IMR-90 (cell line): ENCODE data around the gene MRPL23. TPM values are rescaled to one million over a fixed set of nuclear protein-coding genes. Genes with fewer than 3 reads are reported as not detected.
A peak's percentile ranks its signal among the peaks of the same experiment; 100 is the strongest.

Experiments
- ATAC-seq: fragments of 200-7000 bp; cut with Tn5 transposase; 2 replicates; pipeline ENCODE4 v1.9.1; 2020; ENCODE audit warnings: low read depth, mild to moderate bottlenecking, moderate library complexity
- BruUV-seq: library from RNA; stranded (reverse); fragments of 400-500 nt; replicated peaks from 2 replicates; lab custom pipeline; 2021; lab: Mats Ljungman, UMichigan
- CTCF ChIA-PET: fragments of 300-600 bp; formaldehyde crosslinking; extraction: SDS; loops from one replicate; lab custom pipeline; 2021; ENCODE audit warnings: antibody characterized with exemption; lab: Yijun Ruan, JAX
- POLR2A ChIA-PET: fragments of 300-600 bp; sonication (Branson Sonifier 250); formaldehyde crosslinking; loops from one replicate; lab custom pipeline; 2022; ENCODE audit warnings: antibody characterized with exemption; ENCODE audit not compliant: unreplicated experiment; lab: Charles Lee
- DNase-seq: peaks from one replicate; pipeline ENCODE4 v3.0.0; 2013
- H2AFZ ChIP-seq: replicated peaks from 2 replicates; pipeline ENCODE3; 2013; ENCODE audit warnings: low read length, mild to moderate bottlenecking; ENCODE audit not compliant: poor library complexity
- H2AK5ac ChIP-seq: 2 replicates; pipeline ENCODE4 v1.6.1; 2013; ENCODE audit warnings: low read depth, low read length, inconsistent platforms
- H2AK9ac ChIP-seq: replicated peaks from 2 replicates; pipeline ENCODE3; 2013; ENCODE audit warnings: mild to moderate bottlenecking, low read depth, low read length, moderate library complexity; ENCODE audit not compliant: poor library complexity
- H2BK120ac ChIP-seq: 2 replicates; pipeline ENCODE4 v1.6.1; 2013; ENCODE audit warnings: low read depth, low read length, inconsistent platforms
- H2BK15ac ChIP-seq: 3 replicates; pipeline ENCODE4 v1.6.1; 2013; ENCODE audit warnings: low read depth, low read length, inconsistent platforms
- H2BK20ac ChIP-seq: 2 replicates; pipeline ENCODE4 v1.6.1; 2013; ENCODE audit warnings: low read depth, mild to moderate bottlenecking, inconsistent platforms, low read length, moderate library complexity
- H2BK5ac ChIP-seq: 2 replicates; pipeline ENCODE4 v1.6.1; 2013; ENCODE audit warnings: mild to moderate bottlenecking, low read depth, low read length, inconsistent platforms; ENCODE audit not compliant: poor library complexity, severe bottlenecking
- H3K14ac ChIP-seq: replicated peaks from 2 replicates; pipeline ENCODE4 v1.6.1; 2013; ENCODE audit warnings: low read depth, low read length, inconsistent platforms
- H3K18ac ChIP-seq: 2 replicates; pipeline ENCODE4 v1.6.1; 2013; ENCODE audit warnings: low read depth, low read length, control low read depth
- H3K23ac ChIP-seq: 2 replicates; pipeline ENCODE4 v1.6.1; 2013; ENCODE audit warnings: low read depth, low read length, inconsistent platforms
- H3K27ac ChIP-seq: 2 replicates; pipeline ENCODE4 v1.5.1; 2013; ENCODE audit warnings: mild to moderate bottlenecking, control low read depth, low read length; ENCODE audit not compliant: insufficient read depth
- H3K27me3 ChIP-seq: 2 replicates; pipeline ENCODE4 v1.6.1; 2013; ENCODE audit warnings: low read length; ENCODE audit not compliant: control insufficient read depth, insufficient read depth
- H3K36me3 ChIP-seq: 2 replicates; pipeline ENCODE4 v1.6.1; 2013; ENCODE audit warnings: low read length, mixed read lengths; ENCODE audit not compliant: control insufficient read depth, insufficient read depth
- H3K4ac ChIP-seq: 2 replicates; pipeline ENCODE4 v1.6.1; 2013; ENCODE audit warnings: low read depth, low read length, inconsistent platforms
- H3K4me1 ChIP-seq: 2 replicates; pipeline ENCODE4 v1.6.1; 2013; ENCODE audit warnings: low read length, mixed read lengths; ENCODE audit not compliant: control insufficient read depth, insufficient read depth
- H3K4me2 ChIP-seq: 2 replicates; pipeline ENCODE4 v1.6.1; 2013; ENCODE audit warnings: low read depth, mild to moderate bottlenecking, control low read depth, low read length, moderate library complexity
- H3K4me3 ChIP-seq: 2 replicates; pipeline ENCODE4 v1.5.1; 2013; ENCODE audit warnings: low read depth, mild to moderate bottlenecking, control low read depth, low read length, moderate library complexity; ENCODE audit not compliant: insufficient read depth
- H3K56ac ChIP-seq: 2 replicates; pipeline ENCODE4 v1.6.1; 2013; ENCODE audit warnings: low read length, inconsistent platforms; ENCODE audit not compliant: insufficient read depth; ENCODE audit errors: extremely low read depth
- H3K79me1 ChIP-seq, 2 experiments: 2 replicates each; pipeline ENCODE4 v1.6.1; 2013; ENCODE audit warnings: low read length in 2 of 2, inconsistent platforms in 1 of 2, low read depth in 1 of 2
- H3K9ac ChIP-seq: 2 replicates; pipeline ENCODE4 v1.6.1; 2013; ENCODE audit warnings: low read depth, low read length, control low read depth
- H3K9me1 ChIP-seq: 2 replicates; pipeline ENCODE4 v1.6.1; 2013; ENCODE audit warnings: low read length, inconsistent platforms; ENCODE audit not compliant: insufficient read depth
- H3K9me3 ChIP-seq: 2 replicates; pipeline ENCODE4 v1.6.1; 2013; ENCODE audit warnings: low read length; ENCODE audit not compliant: control insufficient read depth, insufficient read depth
- H4K20me1 ChIP-seq: 2 replicates; pipeline ENCODE4 v1.6.1; 2013; ENCODE audit warnings: low read length, inconsistent platforms; ENCODE audit not compliant: insufficient read depth
- H4K5ac ChIP-seq: 2 replicates; pipeline ENCODE4 v1.6.1; 2013; ENCODE audit warnings: mild to moderate bottlenecking, low read depth, low read length, control low read depth
- H4K8ac ChIP-seq, 2 experiments: 2 replicates each; pipeline ENCODE4 v1.6.1; 2013; ENCODE audit warnings: low read depth in 2 of 2, low read length in 2 of 2, control low read depth in 1 of 2, inconsistent platforms in 1 of 2
- H4K91ac ChIP-seq: 2 replicates; pipeline ENCODE4 v1.6.1; 2013; ENCODE audit warnings: low read depth, low read length, inconsistent platforms; ENCODE audit not compliant: insufficient read depth
- FOS ChIP-seq: fragments of 150-350 bp; IDR thresholded peaks from 2 replicates; pipeline ENCODE4 v1.6.1; 2016; ENCODE audit warnings: low read depth, low read length
- MAFK ChIP-seq: IDR thresholded peaks from 2 replicates; pipeline ENCODE4 v1.6.1; 2012; ENCODE audit warnings: low read depth, low read length, improper control_type of control experiment
- POLR2A ChIP-seq: IDR thresholded peaks from 2 replicates; pipeline ENCODE4 v1.6.1; 2012; ENCODE audit warnings: mild to moderate bottlenecking, low read depth, low read length
- RAD21 ChIP-seq: IDR thresholded peaks from 2 replicates; pipeline ENCODE4 v1.6.1; 2012; ENCODE audit warnings: low read length, improper control_type of control experiment
- WGBS, 2 experiments: methylation state at CpG; one replicate each; pipeline versions ENCODE4 v1.1.5 to v1.1.7; 2013; ENCODE audit warnings: missing lambda C conversion rate in 2 of 2; ENCODE audit not compliant: insufficient read length in 1 of 2; ENCODE audit errors: extremely low coverage in 2 of 2; 5-methylcytosine and 5-hydroxymethylcytosine counted together
- dilution Hi-C: fragments of 300-500 bp; cut with HindIII; formaldehyde crosslinking; loops from one replicate; pipeline ENCODE4 v1.14.3; 2018; ENCODE audit warnings: low sequenced_read_pairs; ENCODE audit not compliant: unreplicated experiment
- in situ Hi-C: fragments of 300-500 bp; cut with MboI; formaldehyde crosslinking; loops from 3 replicates; pipeline ENCODE4 v1.14.3; 2019; ENCODE audit warnings: low sequenced_read_pairs, inconsistent platforms, mixed read lengths
- intact Hi-C: fragments of 100-400 bp; cut with micrococcal nuclease; formaldehyde crosslinking; loops from 2 replicates; pipeline ENCODE4 v1.10.0; 2022
- polyA plus RNA-seq, 3 experiments: library from polyadenylated mRNA; depleted of rRNA; stranded (reverse); fragments of >200 nt; gene quantifications; 2 replicates each; pipeline ENCODE4 v1.2.3, GENCODE V29; 2012; ENCODE audit warnings: low replicate concordance in 1 of 3
- total RNA-seq: library from RNA; depleted of rRNA; stranded (reverse); fragments of >200 nt; gene quantifications from 2 replicates; pipeline ENCODE4 v1.2.3, GENCODE V29; 2012
- TF ChIP-seq, protein P1 (sequence below): fragments of 150-350 bp; IDR thresholded peaks from 2 replicates; pipeline ENCODE4 v1.6.1; 2016; ENCODE audit warnings: low read depth, mild to moderate bottlenecking, low read length, moderate library complexity, borderline replicate concordance
- TF ChIP-seq, protein P2 (sequence below): fragments of 150-350 bp; IDR thresholded peaks from 2 replicates; pipeline ENCODE4 v1.6.1; 2017; ENCODE audit warnings: mild to moderate bottlenecking, antibody characterized with exemption, low read length, low read depth

The MRPL23 gene
- total and polyA plus RNA-seq, 2 of the 4 experiments (the other 2 are of a cell fraction): 68.4 to 114 TPM

DNA sequence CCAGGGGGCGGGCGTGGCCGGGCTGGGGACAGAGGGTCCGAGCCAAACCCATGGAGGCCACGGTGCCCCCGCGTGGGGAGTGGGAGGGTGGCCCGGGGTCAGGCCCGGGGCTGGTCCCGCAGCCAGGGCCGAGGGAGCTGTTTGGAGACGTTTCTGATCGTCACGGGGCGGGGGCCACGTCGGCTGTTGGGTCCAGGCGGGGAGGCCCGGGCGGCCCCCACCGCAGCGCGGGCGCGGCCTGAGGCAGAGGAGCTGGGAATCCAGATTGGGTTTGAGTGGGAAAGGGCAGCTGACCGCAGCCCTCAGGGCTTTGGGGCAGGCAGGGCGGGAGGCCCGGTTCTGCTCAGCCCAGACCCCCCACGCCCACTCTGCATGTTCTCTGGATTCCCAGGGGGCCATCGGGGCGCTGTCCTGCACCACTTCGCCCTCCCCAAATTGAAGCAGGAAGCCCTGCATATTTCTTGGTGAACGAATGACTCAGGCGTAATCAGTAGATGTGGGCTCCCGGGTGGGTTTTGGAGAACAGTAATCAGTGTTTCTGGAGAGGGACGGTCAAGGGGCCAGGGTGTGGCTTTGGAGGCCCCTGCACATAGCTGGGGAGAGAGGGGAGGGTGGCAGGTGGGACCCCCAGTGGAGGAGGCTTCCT, 583 bp downstream of the MRPL23 start:
- WGBS, 2 experiments: no CpG with 5 or more reads among the region's 36 CpGs

More for the DNA sequence above, 583 bp downstream of the MRPL23 start:
- peak; percentile 56 for ATAC-seq
- Histone ChIP-seq H2BK15ac (no peak overlapping the region), H2BK120ac (no peak overlapping the region), H3K14ac (no peak overlapping the region), H3K4me1 (no peaks in the 10 kb centered on the region), H3K9ac (no peak overlapping the region), H3K4me3 (no peak overlapping the region), H4K20me1 (no peaks in the 10 kb centered on the region), H3K9me3 (no peaks in the 10 kb centered on the region), H3K4ac (no peak overlapping the region), H2AK9ac (no peak overlapping the region), H4K8ac (no peak overlapping the region), H3K18ac (no peak overlapping the region), H3K27ac (no peak overlapping the region), H2AFZ (no peak overlapping the region), H3K4me2 (no peak overlapping the region), H3K27me3 (no peaks in the 10 kb centered on the region), H2BK5ac (no peak overlapping the region), H2AK5ac (no peak overlapping the region), H3K36me3 (no peaks in the 10 kb centered on the region), H3K23ac (no peak overlapping the region), H3K56ac (no peak overlapping the region), H4K5ac (no peak overlapping the region), H3K79me1 (no peaks in the 10 kb centered on the region), H4K91ac (no peak overlapping the region), H2BK20ac (no peak overlapping the region), H3K9me1 (peaks cover under 1% of the 10 kb centered on the region; the same call in 1 of the 2 replicates)
- no peak for DNase-seq
- TF ChIP-seq, protein P1, sequence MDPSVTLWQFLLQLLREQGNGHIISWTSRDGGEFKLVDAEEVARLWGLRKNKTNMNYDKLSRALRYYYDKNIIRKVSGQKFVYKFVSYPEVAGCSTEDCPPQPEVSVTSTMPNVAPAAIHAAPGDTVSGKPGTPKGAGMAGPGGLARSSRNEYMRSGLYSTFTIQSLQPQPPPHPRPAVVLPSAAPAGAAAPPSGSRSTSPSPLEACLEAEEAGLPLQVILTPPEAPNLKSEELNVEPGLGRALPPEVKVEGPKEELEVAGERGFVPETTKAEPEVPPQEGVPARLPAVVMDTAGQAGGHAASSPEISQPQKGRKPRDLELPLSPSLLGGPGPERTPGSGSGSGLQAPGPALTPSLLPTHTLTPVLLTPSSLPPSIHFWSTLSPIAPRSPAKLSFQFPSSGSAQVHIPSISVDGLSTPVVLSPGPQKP: no peak
- no peak for TF ChIP-seq RAD21
- TF ChIP-seq MAFK: no peak
- TF ChIP-seq, protein P2, sequence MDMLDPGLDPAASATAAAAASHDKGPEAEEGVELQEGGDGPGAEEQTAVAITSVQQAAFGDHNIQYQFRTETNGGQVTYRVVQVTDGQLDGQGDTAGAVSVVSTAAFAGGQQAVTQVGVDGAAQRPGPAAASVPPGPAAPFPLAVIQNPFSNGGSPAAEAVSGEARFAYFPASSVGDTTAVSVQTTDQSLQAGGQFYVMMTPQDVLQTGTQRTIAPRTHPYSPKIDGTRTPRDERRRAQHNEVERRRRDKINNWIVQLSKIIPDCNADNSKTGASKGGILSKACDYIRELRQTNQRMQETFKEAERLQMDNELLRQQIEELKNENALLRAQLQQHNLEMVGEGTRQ: no peak
- no peak for TF ChIP-seq FOS
- TF ChIP-seq POLR2A: no peak
- ChIA-PET POLR2A (no interaction called here), CTCF (no interaction called here)
- dilution Hi-C loops (no loop called here), intact Hi-C loops (no loop called here), in situ Hi-C loops (no loop called here)
- no TSS peak for BruUV-seq
